HG03342 (cell line): ENCODE data around the gene DCDC1.
"Not testable (repeated sequence)": the region's sequence is repeated elsewhere in the genome, so short reads cannot be mapped to it uniquely, and the experiment has no call there.

ENCODE experiments used
- ATAC-seq: cut with Tn5 transposase; IDR thresholded peaks from one replicate; pipeline ENCODE4 v1.9.1; 2021; ENCODE audit warnings: mild to moderate bottlenecking, moderate library complexity; ENCODE audit not compliant: unreplicated experiment

The DCDC1 gene

GRCh38 chr11:31000381-31000780 lies 369.2 kb downstream of the DCDC1 start:
- ATAC-seq, result no peak

GRCh38 chr11:30992513-30992849 lies 377.1 kb downstream of the DCDC1 start:
- no peak for ATAC-seq

- no peak for ATAC-seq
Observed at GRCh38 chr11:30991802-30992512, 377.6 kb downstream of the DCDC1 start.

GRCh38 chr11:30991376-30991775 lies 378.2 kb downstream of the DCDC1 start:
- ATAC-seq, result no peak

- ATAC-seq, result no peak
Observed at GRCh38 chr11:30990625-30991296, 378.8 kb downstream of the DCDC1 start.

- no peak for ATAC-seq
Observed at GRCh38 chr11:30987819-30988218, 381.7 kb downstream of the DCDC1 start.

GRCh38 chr11:30985536-30985935 lies 384.0 kb downstream of the DCDC1 start:
- no peak for ATAC-seq

GRCh38 chr11:30984827-30985226 lies 384.7 kb downstream of the DCDC1 start:
- no peak for ATAC-seq

GRCh38 chr11:30984442-30984816 lies 385.1 kb downstream of the DCDC1 start:
- ATAC-seq, result no peak

GRCh38 chr11:30983776-30984441 lies 385.6 kb downstream of the DCDC1 start:
- ATAC-seq, result no peak

- no peak for ATAC-seq
Observed at GRCh38 chr11:30983143-30983542, 386.4 kb downstream of the DCDC1 start.

- no peak for ATAC-seq
Observed at GRCh38 chr11:30967579-30967978, 402.0 kb downstream of the DCDC1 start.

GRCh38 chr11:30960387-30960992 lies 409.0 kb downstream of the DCDC1 start:
- no peak for ATAC-seq

GRCh38 chr11:30956751-30957150 lies 412.8 kb downstream of the DCDC1 start:
- ATAC-seq, result no peak

GRCh38 chr11:30949838-30950237 lies 419.7 kb downstream of the DCDC1 start:
- ATAC-seq, result no peak

GRCh38 chr11:30947715-30948114 lies 421.8 kb downstream of the DCDC1 start:
- not testable (repeated sequence) for ATAC-seq

GRCh38 chr11:30938810-30939209 lies 430.7 kb downstream of the DCDC1 start:
- ATAC-seq, result no peak

- ATAC-seq, result no peak
Observed at GRCh38 chr11:30938171-30938570, 431.4 kb downstream of the DCDC1 start.

GRCh38 chr11:30936491-30936890 lies 433.0 kb downstream of the DCDC1 start:
- ATAC-seq, result no peak

GRCh38 chr11:30935861-30936260 lies 433.7 kb downstream of the DCDC1 start:
- ATAC-seq, result no peak

GRCh38 chr11:30926130-30926529 lies 443.4 kb downstream of the DCDC1 start:
- ATAC-seq, result no peak

- no peak for ATAC-seq
Observed at GRCh38 chr11:30921811-30922210, 447.7 kb downstream of the DCDC1 start.
